Tibial nerve (tissue), 4 donors: Measurements from ENCODE around the gene PIR. TPM values are rescaled to one million over a fixed set of nuclear protein-coding genes. Genes with fewer than 3 reads are reported as not detected.

Experiments used
- DNase-seq, 2 donors: peaks; one replicate each; pipeline ENCODE4 v3.0.0-alpha.2; 2019; ENCODE audit warnings: low spot score in 2 of 2
- H3K27ac ChIP-seq, 4 donors: fragments of 200-600 bp; sonication (generic) in 3 of 4; one replicate each; pipeline ENCODE4 v1.5.1; 2017 to 2019; ENCODE audit warnings: mild to moderate bottlenecking in 1 of 4
- H3K27me3 ChIP-seq, 2 donors: fragments of 200-600 bp; sonication (generic) in 1 of 2; one replicate each; pipeline versions ENCODE4 v1.5.1 to v1.6.0; 2017 to 2019
- H3K36me3 ChIP-seq, 3 donors: fragments of 200-600 bp; sonication (generic); one replicate each; pipeline ENCODE4 v1.5.1; 2018 to 2019
- H3K4me1 ChIP-seq, 4 donors: fragments of 200-600 bp; sonication (generic) in 3 of 4; one replicate each; pipeline ENCODE4 v1.5.1; 2017 to 2019
- H3K4me3 ChIP-seq, 4 donors: fragments of 200-600 bp; sonication (generic) in 3 of 4; one replicate each; pipeline ENCODE4 v1.5.1; 2017 to 2019; ENCODE audit warnings: mild to moderate bottlenecking in 1 of 4, moderate library complexity in 1 of 4
- H3K9me3 ChIP-seq, 4 donors: fragments of 200-600 bp; sonication (generic) in 3 of 4; one replicate each; pipeline ENCODE4 v1.5.1; 2017 to 2019
- CTCF ChIP-seq, 5 experiments: fragments of 200-600 bp in 3 of 5; fragments of 450-650 bp in 2 of 5; sonication (generic) in 3 of 5; IDR thresholded peaks; one replicate each; pipeline ENCODE4 v1.5.1; 2016 to 2019; ENCODE audit warnings: antibody characterized with exemption in 5 of 5, mild to moderate bottlenecking in 3 of 5, moderate library complexity in 2 of 5
- EP300 ChIP-seq, 2 donors: sonication (generic); formaldehyde crosslinking; IDR thresholded peaks; one replicate each; pipeline ENCODE4 v1.6.1; 2017; ENCODE audit warnings: antibody characterized with exemption in 2 of 2, mild to moderate bottlenecking in 1 of 2
- POLR2A ChIP-seq, 2 donors: fragments of 450-650 bp; IDR thresholded peaks; one replicate each; pipeline ENCODE4 v1.6.1; 2017; ENCODE audit warnings: antibody characterized with exemption in 2 of 2, mild to moderate bottlenecking in 2 of 2, moderate library complexity in 2 of 2
- WGBS, 2 donors: methylation state at CpG; one replicate each; pipeline ENCODE4 v1.1.5; 2018; 5-methylcytosine and 5-hydroxymethylcytosine counted together
- total RNA-seq, 4 donors: library from RNA; depleted of rRNA; stranded (reverse); fragments of >200 nt; gene quantifications; one replicate each; pipeline ENCODE4 v1.1.0, GENCODE V29; 2016

The PIR gene
- total RNA-seq, 4 donors from 2014 or later = 10.6 to 27.6 (median 23.4) TPM

GRCh38 chrX:15434205-15434604, 58.9 kb downstream of the PIR start:
- Histone ChIP-seq H3K27me3 (no peaks in the 10 kb centered on the region), H3K36me3 (no peaks in the 10 kb centered on the region), H3K9me3 (no peaks in the 10 kb centered on the region), H3K4me3 (no peak overlapping the region), H3K27ac (no peak overlapping the region), H3K4me1 (no peaks in the 10 kb centered on the region)
- TF ChIP-seq EP300 (IDR thresholded peaks at IDR 0.05) (no peak), POLR2A (IDR thresholded peaks at IDR 0.05) (no peak), CTCF (IDR thresholded peaks at IDR 0.05) (no peak)
- no peak for DNase-seq
- 69 to 95% methylated on average over 2 of the region's 2 CpGs for WGBS, 2 donors

DNA sequence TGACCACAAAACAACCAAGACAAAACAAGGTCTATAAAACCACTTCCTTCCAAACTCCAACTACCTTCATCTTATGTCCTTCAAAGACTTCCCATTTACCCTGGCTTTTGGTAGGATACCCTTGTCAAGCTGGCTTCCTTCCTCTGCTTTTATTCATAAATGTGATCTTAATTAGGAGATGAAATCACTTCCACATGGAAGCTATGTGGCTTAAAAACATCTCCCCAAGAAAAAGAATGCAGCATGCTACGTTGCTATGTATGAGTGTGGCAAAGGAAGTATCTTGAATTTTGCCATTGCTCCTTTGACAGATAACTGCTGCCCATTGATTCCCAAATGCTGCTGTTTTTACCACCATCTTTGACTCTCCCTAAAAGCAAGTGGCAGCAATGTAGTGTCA, 62.5 kb downstream of the PIR start:
- H3K27ac ChIP-seq = no peak overlapping the region
- no peak overlapping the region for H3K4me3 ChIP-seq
- no peak for TF ChIP-seq CTCF (IDR thresholded peaks at IDR 0.05)
- TF ChIP-seq EP300 (IDR thresholded peaks at IDR 0.05) = no peak
- TF ChIP-seq POLR2A (IDR thresholded peaks at IDR 0.05) = no peak
- H3K9me3 ChIP-seq = no peaks in the 10 kb centered on the region
- no peaks in the 10 kb centered on the region for H3K36me3 ChIP-seq
- no peak for DNase-seq
- 30 to 36% methylated on average over 1 of the region's 1 CpG for WGBS, 2 donors
- no peaks in the 10 kb centered on the region for H3K4me1 ChIP-seq
- no peaks in the 10 kb centered on the region for H3K27me3 ChIP-seq

GRCh38 chrX:15430076-15430475, 63.1 kb downstream of the PIR start:
- H3K9me3 ChIP-seq = no peaks in the 10 kb centered on the region
- H3K4me3 ChIP-seq = no peak overlapping the region
- H3K4me1 ChIP-seq = no peaks in the 10 kb centered on the region
- no peak for DNase-seq
- TF ChIP-seq POLR2A (IDR thresholded peaks at IDR 0.05) (no peak), EP300 (IDR thresholded peaks at IDR 0.05) (no peak), CTCF (IDR thresholded peaks at IDR 0.05) (no peak)
- WGBS, 2 donors = 76 to 79% methylated on average over 2 of the region's 2 CpGs
- H3K27me3 ChIP-seq = no peaks in the 10 kb centered on the region
- no peaks in the 10 kb centered on the region for H3K36me3 ChIP-seq
- no peak overlapping the region for H3K27ac ChIP-seq

GRCh38 chrX:15425024-15425423, 68.1 kb downstream of the PIR start:
- 73 to 90% methylated on average over 1 of the region's 1 CpG for WGBS, 2 donors
- H3K27ac ChIP-seq = no peak overlapping the region
- DNase-seq = no peak

DNA sequence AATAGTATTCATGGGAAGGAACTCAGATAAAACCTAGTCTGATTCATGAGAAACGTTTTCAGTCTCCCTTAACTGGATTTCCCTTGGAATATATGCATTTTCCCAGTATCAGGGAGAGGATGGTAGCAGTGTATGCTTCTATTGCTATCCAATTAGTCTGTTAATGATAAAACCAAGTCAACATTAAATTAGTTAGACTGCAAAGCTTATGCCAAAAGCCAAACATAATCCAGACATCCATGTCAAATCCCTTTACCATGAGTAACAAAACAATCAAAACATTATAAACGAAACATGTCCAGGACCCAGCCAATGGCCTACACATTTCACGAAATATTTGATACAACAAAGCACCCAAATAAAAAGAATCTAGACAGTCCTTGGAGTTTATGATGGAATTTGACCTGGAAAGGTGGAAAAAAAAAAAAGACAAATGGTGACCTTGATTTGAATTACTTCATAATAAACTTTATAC, 74.4 kb downstream of the PIR start:
- Histone ChIP-seq H3K36me3 (peaks cover 0 to 8% (median 0%) of the 10 kb centered on the region in 3 donors), H3K27me3 (no peaks in the 10 kb centered on the region), H3K9me3 (no peaks in the 10 kb centered on the region), H3K27ac (no peak overlapping the region), H3K4me1 (no peaks in the 10 kb centered on the region), H3K4me3 (no peak overlapping the region)
- no peak for TF ChIP-seq EP300 (IDR thresholded peaks at IDR 0.05)
- TF ChIP-seq CTCF (IDR thresholded peaks at IDR 0.05) = no peak
- no peak for TF ChIP-seq POLR2A (IDR thresholded peaks at IDR 0.05)
- 59 to 86% methylated on average over 3 of the region's 3 CpGs for WGBS, 2 donors
- DNase-seq = no peak

More at GRCh38 chrX:15425024-15425423, 68.1 kb downstream of the PIR start:
- Histone ChIP-seq H3K4me1 (no peaks in the 10 kb centered on the region), H3K9me3 (no peaks in the 10 kb centered on the region), H3K4me3 (no peak overlapping the region), H3K27me3 (no peaks in the 10 kb centered on the region), H3K36me3 (no peaks in the 10 kb centered on the region)
- TF ChIP-seq EP300 (IDR thresholded peaks at IDR 0.05) (no peak), CTCF (IDR thresholded peaks at IDR 0.05) (no peak), POLR2A (IDR thresholded peaks at IDR 0.05) (no peak)
